HG02610 (cell line): ENCODE measurements around the gene PRSS36.
A peak's percentile ranks its signal among the peaks of the same experiment; 100 is the strongest.
"Not testable (repeated sequence)": the region's sequence is repeated elsewhere in the genome, so short reads cannot be mapped to it uniquely, and the experiment has no call there.

Experiments used
- ATAC-seq: cut with Tn5 transposase; IDR thresholded peaks from one replicate; pipeline ENCODE4 v1.9.1; 2021; ENCODE audit warnings: mild to moderate bottlenecking, moderate library complexity; ENCODE audit not compliant: unreplicated experiment

PRSS36 gene

DNA sequence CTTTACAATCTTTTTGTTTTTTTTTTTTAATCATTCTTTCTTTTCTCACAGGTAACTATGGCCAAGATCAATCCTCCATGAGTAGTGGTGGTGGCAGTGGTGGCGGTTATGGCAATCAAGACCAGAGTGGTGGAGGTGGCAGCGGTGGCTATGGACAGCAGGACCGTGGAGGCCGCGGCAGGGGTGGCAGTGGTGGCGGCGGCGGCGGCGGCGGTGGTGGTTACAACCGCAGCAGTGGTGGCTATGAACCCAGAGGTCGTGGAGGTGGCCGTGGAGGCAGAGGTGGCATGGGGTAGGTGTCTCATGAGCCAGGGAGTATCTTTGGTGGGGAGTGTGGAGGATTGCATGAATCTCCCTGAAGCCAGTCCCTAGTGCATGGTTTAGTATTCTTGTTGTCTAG lies 35.0 kb upstream of the PRSS36 start:
- ATAC-seq: no peak

DNA sequence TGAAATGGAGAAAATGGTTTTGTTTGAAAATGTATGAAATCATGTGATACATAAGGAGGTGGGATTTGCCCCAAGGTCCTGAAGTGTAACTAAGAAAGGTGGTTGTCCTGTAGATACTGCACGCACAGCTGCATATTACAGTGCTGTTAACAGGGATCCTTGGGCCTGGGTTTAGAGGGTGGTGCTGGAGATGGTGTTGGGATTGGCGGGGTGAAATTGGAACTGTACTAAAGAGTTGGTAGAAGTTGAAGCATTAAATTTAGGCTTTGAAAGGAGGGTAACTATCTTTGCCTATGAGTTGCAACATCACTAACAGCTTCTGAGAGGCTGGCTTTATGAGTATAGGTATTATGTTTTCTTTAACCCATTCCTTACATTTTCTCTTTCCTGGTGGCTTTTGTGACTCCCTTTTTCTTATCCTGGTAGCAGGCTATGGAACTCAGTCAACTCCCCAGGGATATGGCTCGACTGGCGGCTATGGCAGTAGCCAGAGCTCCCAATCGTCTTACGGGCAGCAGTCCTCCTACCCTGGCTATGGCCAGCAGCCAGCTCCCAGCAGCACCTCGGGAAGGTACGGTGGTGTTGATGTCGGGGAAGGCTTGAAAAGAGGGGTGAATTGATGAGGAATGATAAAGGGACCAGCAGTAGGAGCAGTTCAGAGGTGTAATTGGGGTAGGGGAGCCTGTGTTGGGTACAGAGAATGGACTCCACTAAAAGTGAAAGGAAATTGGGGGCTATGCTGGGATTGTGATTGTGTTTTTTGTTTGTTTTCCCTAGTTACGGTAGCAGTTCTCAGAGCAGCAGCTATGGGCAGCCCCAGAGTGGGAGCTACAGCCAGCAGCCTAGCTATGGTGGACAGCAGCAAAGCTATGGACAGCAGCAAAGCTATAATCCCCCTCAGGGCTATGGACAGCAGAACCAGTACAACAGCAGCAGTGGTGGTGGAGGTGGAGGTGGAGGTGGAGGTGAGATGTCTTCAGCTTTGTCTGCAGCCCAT lies 33.9 kb upstream of the PRSS36 start:
- no peak for ATAC-seq

GRCh38 chr16:31182391-31182790 lies 32.5 kb upstream of the PRSS36 start:
- no peak for ATAC-seq

- no peak for ATAC-seq
Measured at GRCh38 chr16:31181102-31181830, 31.4 kb upstream of the PRSS36 start.

GRCh38 chr16:31179747-31180459 lies 30.0 kb upstream of the PRSS36 start, which contains the start of gene FUS:
TSS of gene FUS (plus strand) at chr16:31180139. CDS start at chr16:31180215, 76 bp downstream.
- peak; percentile 54 for ATAC-seq

- peak; percentile 8 for ATAC-seq
Measured at GRCh38 chr16:31179219-31179746, 29.4 kb upstream of the PRSS36 start.

GRCh38 chr16:31177136-31177535 lies 27.3 kb upstream of the PRSS36 start:
- no peak for ATAC-seq

- not testable (repeated sequence) for ATAC-seq
Measured at GRCh38 chr16:31170048-31170447, 20.2 kb upstream of the PRSS36 start.

DNA sequence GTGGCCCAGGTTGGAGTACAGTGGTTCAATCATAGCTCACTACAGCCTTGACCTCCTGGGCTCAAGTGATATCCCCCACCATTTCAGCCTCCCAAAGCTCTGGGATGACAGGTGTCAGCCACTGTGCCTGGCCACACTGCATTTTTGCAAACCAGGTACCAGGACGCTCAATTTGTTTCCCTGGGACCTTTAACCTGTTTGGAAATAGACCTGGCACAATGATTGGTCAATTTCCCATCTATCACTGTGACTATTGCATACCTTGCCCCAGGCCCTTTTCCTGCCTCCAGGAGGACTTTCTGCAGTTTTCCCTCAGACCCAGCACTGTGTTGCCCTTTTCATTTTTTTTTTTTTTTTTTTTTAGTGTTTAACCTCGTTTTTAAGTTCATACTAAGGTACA lies 19.0 kb upstream of the PRSS36 start:
- no peak for ATAC-seq

- no peak for ATAC-seq
Measured at GRCh38 chr16:31167315-31167714, 17.4 kb upstream of the PRSS36 start.

- ATAC-seq: no peak
Measured at GRCh38 chr16:31157136-31157535, 7.3 kb upstream of the PRSS36 start.

GRCh38 chr16:31150976-31151375 lies 1.1 kb upstream of the PRSS36 start:
- ATAC-seq: not testable (repeated sequence)

DNA sequence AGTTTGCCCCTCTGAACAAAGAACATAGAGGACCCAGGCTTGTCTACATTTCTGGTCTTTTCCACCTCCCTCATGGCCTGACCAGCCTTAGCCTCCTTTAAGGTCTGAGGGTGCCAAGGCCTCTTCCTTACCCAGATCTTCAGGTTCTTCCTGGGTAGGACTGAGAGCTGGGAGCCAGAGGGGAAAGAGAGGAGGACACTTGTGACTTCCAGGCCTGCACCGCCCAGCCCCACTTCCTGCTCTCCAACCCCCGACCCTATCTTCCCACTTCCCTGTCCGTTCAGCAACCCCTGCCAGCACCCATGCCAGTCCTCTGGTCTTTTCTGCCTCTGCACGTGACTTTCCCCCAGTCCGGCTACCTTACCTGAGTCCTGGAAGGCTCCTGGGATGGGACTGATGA lies 534 bp downstream of the PRSS36 start:
- no peak for ATAC-seq

- no peak for ATAC-seq
Measured at GRCh38 chr16:31148896-31149295, 970 bp downstream of the PRSS36 start.

DNA sequence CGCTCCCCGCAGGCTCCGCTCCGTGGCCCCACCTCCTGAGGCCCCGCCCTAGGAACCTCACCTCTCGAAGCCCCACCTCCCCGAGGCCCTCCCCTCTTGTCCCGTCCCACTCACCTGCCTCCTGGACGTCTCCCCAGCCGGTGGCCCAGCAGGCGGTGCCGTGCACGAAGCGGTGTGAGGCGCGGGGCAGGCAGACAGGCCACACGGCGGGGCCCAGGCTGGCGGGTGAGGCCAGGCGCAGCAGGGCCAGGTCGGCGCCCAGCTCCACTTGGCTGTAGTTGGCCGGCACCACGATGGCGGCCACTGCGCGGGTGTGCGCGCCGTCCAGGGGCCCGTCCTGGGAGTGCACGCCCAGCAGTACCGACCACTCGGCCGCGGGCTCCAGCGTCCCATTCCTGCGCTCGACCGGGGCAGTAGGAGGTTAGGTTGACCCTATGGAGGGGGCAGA lies 1.6 kb downstream of the PRSS36 start:
- ATAC-seq: no peak

GRCh38 chr16:31147574-31147973 lies 2.3 kb downstream of the PRSS36 start:
- ATAC-seq: no peak

GRCh38 chr16:31145398-31145990 lies 4.4 kb downstream of the PRSS36 start:
- ATAC-seq: no peak

GRCh38 chr16:31144418-31144817 lies 5.4 kb downstream of the PRSS36 start:
- not testable (repeated sequence) for ATAC-seq

DNA sequence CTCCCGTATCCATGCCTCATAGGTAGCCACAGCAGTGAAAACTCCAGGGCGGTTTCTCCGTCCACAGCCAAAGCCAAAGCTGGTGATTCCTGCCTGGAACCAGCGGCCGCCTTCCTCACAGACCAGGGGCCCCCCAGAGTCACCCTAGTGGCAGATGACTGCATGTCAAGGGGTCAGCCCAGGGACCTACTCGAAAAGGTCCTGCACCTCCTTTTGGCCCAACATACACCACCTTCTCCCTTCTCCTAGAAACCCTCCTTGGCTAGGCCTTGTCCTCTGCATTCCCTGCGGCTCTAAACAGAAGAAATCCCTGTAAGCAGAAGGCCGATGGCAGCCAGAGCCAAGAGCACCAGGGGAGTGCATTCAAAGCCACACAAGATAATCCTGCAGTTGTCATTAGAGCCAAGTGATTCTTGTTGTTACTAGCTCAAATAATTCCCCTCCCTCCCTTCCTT lies 6.1 kb downstream of the PRSS36 start:
- no peak for ATAC-seq

- ATAC-seq: no peak
Measured at GRCh38 chr16:31143011-31143693, 6.7 kb downstream of the PRSS36 start.
